Hepatocyte (in vitro differentiated cells): ENCODE measurements around the gene PTPRU.

Source experiments
- CTCF ChIP-seq: fragments of 200-600 bp; sonication (generic); IDR thresholded peaks from 2 replicates; pipeline ENCODE4 v1.5.1; 2016; ENCODE audit warnings: antibody characterized with exemption, mild to moderate bottlenecking; ENCODE audit not compliant: poor library complexity
- EZH2 ChIP-seq: fragments of 200-600 bp; sonication (generic); IDR thresholded peaks from 2 replicates; pipeline ENCODE4 v1.6.1; 2016; ENCODE audit warnings: antibody characterized with exemption, mild to moderate bottlenecking, borderline replicate concordance
- EZH2phosphoT487 ChIP-seq: fragments of 200-600 bp; sonication (generic); IDR thresholded peaks from one replicate; pipeline ENCODE4 v1.6.1; 2018; ENCODE audit warnings: antibody characterized with exemption, mild to moderate bottlenecking, low read depth, moderate library complexity; ENCODE audit not compliant: unreplicated experiment, severe bottlenecking

GRCh38 chr1:29224356-29224837 lies 11.9 kb upstream of the PTPRU start:
- TF ChIP-seq CTCF (no peak), EZH2phosphoT487 (no peak), EZH2 (no peak)
